GM12873 (cell line): ENCODE results near the gene CCDC81.

ENCODE experiments used
- CTCF ChIP-seq: IDR thresholded peaks from 2 replicates; pipeline ENCODE4 v1.5.1; 2012; ENCODE audit warnings: low read depth, mild to moderate bottlenecking, moderate library complexity, low read length, control low read depth; ENCODE audit not compliant: insufficient read depth; ENCODE audit errors: missing control alignments

Gene CCDC81

GRCh38 chr11:86408845-86409244 is 34.2 kb downstream of the CCDC81 start:
- peak; percentile 3 for TF ChIP-seq CTCF

- no peak for TF ChIP-seq CTCF
These were observed 39.3 kb downstream of the CCDC81 start for GRCh38 chr11:86414032-86414431.

- no peak for TF ChIP-seq CTCF
These were observed 40.3 kb downstream of the CCDC81 start for GRCh38 chr11:86415026-86415425.

GRCh38 chr11:86416494-86416893 is 41.8 kb downstream of the CCDC81 start:
- TF ChIP-seq CTCF = no peak

GRCh38 chr11:86418106-86418505 is 43.4 kb downstream of the CCDC81 start:
- TF ChIP-seq CTCF = no peak

GRCh38 chr11:86418513-86418912 is 43.8 kb downstream of the CCDC81 start:
- TF ChIP-seq CTCF = no peak

GRCh38 chr11:86418917-86419316 is 44.2 kb downstream of the CCDC81 start:
- peak; percentile 33 for TF ChIP-seq CTCF

GRCh38 chr11:86421946-86422345 is 47.3 kb downstream of the CCDC81 start:
- no peak for TF ChIP-seq CTCF
